DLD1 (cell line): Measurements from ENCODE around the gene NOTCH2NLA.
"Not testable (repeated sequence)": the region's sequence is repeated elsewhere in the genome, so short reads cannot be mapped to it uniquely, and the experiment has no call there.

Experiments used
- in situ Hi-C: cut with HindIII; loops from 2 replicates; pipeline ENCODE4 v1.10.0; 2017; ENCODE audit warnings: low sequenced_read_pairs

NOTCH2NLA gene

DNA sequence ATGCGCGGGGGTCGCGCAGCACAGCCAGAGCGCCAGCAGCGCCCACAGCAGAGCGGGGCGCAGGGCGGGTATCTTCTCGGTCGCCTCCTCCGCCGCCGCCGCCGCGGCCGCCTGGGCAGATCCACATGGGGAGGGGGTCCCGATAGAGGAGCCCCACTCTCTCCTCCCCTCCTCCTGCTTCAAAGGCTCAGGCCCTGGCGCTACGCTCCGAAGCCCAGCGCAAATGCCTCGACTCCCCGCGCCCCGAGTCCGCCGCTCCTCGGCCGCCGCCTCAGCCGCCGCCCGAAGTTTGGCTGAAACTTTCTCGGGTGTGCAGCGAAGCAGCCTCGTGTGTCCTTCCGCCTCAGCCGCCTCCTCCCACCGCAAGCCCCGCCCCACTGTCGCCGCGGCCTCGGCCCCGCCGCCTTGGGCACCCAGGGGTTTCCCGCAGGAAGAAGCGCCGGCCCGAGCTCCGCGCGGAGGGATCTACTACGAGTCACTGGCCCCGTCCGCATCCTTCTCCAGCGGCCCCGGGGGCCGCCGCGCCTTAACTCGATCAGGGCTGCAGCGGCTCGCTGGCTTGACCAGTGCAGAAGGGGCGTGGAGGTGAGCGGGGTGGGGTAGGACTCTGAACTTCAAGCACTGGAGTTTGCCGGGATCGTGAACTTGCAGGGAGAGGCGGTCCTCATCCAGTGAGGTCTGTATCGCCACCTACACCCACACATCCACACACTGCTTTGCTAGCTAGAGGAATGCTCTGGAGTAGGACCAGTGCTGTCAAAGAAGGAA, at the start of gene NOTCH2NLA:
TSS of gene NOTCH2NLA (minus strand) at position 312 of the 768 bp plus-strand sequence. CDS start 39,684 bp downstream, outside the sequence.
- in situ Hi-C loops, result not testable (repeated sequence)

GRCh38 chr1:146278346-146278745, 49.5 kb upstream of the NOTCH2NLA start:
- in situ Hi-C loops, result not testable (repeated sequence)

DNA sequence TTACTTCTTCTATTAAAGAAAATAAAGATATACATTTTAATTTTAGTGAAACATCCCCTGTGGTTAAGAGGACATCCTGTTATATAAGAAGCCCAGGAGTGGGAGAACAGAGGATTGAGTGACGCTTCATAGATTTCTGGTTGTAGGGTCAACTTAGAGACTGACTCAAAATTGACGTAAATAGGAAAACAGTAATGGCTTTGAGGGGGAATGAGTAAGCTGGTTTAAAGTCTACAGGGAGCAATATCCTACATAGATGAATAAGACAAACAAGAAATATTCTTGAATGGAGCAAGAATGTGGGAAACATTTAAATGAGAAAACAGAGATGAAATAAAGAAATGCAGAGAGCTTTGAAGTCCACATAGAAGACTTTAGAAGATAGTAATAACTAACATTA, 48.3 kb upstream of the NOTCH2NLA start:
- in situ Hi-C loops, result not testable (repeated sequence)

GRCh38 chr1:146274083-146274482, 45.3 kb upstream of the NOTCH2NLA start:
- in situ Hi-C loops, result not testable (repeated sequence)

DNA sequence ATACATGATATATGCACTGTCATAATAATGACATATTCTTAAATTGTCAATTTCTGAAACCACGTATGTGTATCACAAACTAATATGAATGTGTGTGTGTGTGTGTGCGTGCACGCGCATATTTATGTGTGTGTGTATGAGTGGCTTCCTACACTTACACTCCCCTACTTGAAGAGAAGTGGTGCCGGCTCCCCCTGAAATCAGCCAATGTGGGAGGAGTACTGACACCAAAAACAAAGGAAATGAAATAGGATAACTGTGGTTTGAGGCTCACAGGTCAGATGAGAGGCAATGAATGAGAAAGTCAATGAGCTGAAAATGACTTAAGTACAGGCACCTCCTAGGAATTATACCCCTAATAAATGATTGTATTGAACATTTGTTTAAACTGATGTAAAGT, 44.4 kb upstream of the NOTCH2NLA start:
- in situ Hi-C loops, result not testable (repeated sequence)

DNA sequence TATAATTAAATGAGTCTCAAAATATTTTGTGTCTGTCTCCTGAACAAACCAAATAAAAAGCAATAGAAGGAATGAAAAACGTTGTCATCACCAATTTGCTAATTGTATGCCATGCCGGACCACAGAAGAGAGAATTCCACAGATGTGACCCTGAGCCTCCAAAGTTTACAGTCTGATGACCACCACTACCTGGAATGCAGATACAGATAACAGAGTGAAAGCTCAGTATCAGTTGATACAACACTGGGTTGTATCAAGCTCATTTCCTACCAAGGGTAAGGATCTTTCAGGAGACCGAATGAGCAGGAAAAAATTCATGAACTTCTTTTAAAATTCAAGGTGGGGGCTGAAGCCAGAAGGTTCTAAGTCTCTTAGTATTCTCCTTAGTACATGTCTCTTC, 43.9 kb upstream of the NOTCH2NLA start:
- in situ Hi-C loops, result not testable (repeated sequence)

- in situ Hi-C loops, result not testable (repeated sequence)
These were observed 43.2 kb upstream of the NOTCH2NLA start for GRCh38 chr1:146271977-146272376.

GRCh38 chr1:146270129-146270528, 41.3 kb upstream of the NOTCH2NLA start:
- in situ Hi-C loops, result not testable (repeated sequence)

DNA sequence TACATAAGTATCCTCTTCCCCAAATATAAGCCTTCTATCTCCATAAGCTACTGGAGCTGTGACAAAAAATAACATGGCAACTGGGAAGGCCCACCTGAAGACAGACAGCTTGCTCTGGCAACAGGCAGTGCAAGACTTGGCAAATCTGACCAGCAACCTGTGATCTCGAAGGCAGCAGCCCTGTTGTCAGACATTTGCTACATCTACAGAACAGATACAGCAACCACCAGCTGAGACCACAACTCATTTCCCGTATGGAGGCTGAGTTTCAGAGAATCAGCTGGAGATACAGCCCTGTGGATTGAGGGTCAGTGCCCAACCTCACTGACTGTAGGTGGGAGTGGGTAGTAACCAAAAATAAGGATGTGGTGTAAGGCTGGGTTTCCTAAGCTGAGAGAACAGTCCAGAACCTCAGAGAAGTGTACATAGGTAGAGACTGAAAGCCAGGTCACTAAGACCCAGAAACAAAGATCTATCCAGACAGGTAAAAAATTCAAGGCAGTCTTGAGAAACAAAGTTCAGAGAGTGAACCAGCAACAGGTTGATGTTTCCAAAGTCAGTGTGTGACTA, 37.4 kb upstream of the NOTCH2NLA start:
- in situ Hi-C loops, result not testable (repeated sequence)

GRCh38 chr1:146264761-146265160, 35.9 kb upstream of the NOTCH2NLA start:
- in situ Hi-C loops, result not testable (repeated sequence)

GRCh38 chr1:146260006-146260730, 31.3 kb upstream of the NOTCH2NLA start:
- in situ Hi-C loops, result not testable (repeated sequence)

DNA sequence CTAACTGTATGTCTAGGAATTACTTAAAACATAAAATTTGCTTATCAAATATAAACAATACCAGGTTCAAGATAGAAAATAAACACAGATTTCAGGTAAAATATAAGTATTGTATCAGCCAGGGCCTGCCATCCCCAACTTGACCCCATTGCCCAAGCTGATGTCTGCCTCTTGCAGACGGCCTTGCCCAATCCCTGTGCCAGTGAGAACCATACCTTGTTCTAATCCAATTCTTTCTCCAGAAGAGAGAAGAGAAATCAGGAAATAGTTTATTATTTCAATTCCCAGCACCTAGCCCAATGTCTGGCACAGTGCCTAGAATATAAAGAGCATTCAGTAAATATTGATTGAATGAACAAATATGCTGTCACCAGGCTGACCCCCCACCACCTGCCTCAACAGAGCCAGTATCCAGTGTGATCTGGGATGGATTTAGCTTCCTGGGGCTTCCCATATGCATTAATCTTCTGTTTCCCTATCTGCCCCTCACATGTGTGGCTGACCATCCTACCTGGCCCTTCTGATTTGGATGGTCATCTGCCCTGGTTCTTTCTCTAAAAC, 29.3 kb upstream of the NOTCH2NLA start:
- in situ Hi-C loops, result not testable (repeated sequence)

- in situ Hi-C loops, result not testable (repeated sequence)
These were observed 25.9 kb upstream of the NOTCH2NLA start for GRCh38 chr1:146254569-146255197.

- in situ Hi-C loops, result not testable (repeated sequence)
These were observed 24.5 kb upstream of the NOTCH2NLA start for GRCh38 chr1:146253249-146253855.

- in situ Hi-C loops, result not testable (repeated sequence)
These were observed 22.7 kb upstream of the NOTCH2NLA start for GRCh38 chr1:146251523-146251922.

DNA sequence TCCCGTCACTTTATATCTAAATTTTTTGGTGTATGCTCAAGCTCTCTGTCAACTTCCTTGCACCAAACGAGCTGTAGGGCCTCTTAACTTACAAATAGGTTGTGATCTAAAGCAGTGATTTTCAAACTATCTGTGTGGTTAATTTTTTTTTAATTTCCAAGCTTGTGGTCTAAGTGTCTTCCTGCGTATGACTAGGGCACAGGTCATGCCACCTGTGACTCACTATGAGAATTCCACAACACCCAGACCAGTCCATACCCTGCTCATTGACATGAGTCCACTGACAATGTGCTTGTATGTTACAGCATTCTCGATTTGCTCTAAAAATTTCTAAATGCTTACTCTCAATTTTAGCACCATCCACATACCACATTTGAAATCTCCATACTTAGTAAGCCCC, 19.8 kb upstream of the NOTCH2NLA start:
- in situ Hi-C loops, result not testable (repeated sequence)

GRCh38 chr1:146236626-146237025, 7.8 kb upstream of the NOTCH2NLA start:
- in situ Hi-C loops, result not testable (repeated sequence)

- in situ Hi-C loops, result not testable (repeated sequence)
These were observed 7.3 kb upstream of the NOTCH2NLA start for GRCh38 chr1:146236026-146236601.

DNA sequence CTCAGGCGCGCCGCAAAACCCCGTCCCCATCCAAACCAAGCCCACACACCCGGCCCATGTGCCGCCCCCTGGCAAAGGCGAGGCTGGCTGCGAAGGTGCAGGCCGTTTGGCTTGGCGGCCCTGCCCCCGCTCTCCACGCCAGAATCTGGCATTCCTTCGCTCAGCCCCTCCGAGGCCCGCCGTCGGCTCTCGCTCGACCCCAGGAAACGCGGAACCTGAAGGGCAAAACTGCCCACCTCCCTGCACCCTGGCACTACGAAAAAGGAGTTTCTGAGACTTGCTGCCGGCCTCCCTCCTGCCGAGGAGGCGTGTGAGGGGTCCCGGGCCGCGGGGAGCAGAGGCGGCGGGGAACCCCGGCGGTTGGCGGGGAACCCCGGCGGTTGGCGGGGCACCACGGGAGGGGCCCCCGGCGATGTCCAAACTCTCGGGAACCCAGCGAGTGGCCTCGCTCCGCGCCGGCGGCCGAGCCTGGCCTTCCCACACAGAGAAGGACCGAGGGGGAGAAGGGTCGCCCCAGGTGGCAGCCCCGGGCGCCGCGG, 608 bp downstream of the NOTCH2NLA start:
- in situ Hi-C loops, result not testable (repeated sequence)

GRCh38 chr1:146174531-146174930, 54.3 kb downstream of the NOTCH2NLA start:
- in situ Hi-C loops, result not testable (repeated sequence)
